Astrocyte (in vitro differentiated cells and primary cell): ENCODE results near the gene GRIK3. TPM values are rescaled to one million over a fixed set of nuclear protein-coding genes. Genes with fewer than 3 reads are reported as not detected.

Experiments
- DNase-seq: peaks from one replicate; pipeline ENCODE4 v3.0.0-alpha.2; 2010; ENCODE audit warnings: low read depth
- FAIRE-seq: peaks from 2 replicates; lab custom pipeline; 2011; peaks lifted over from hg19 to GRCh38; lab: Jason Lieb, UNC
- H2AFZ ChIP-seq: 2 replicates; pipeline ENCODE4 v1.6.0; 2012; ENCODE audit warnings: low read depth, low read length, inconsistent platforms
- H3K27ac ChIP-seq: 2 replicates; pipeline ENCODE4 v1.5.1; 2011; ENCODE audit warnings: low read depth, low read length, inconsistent platforms
- H3K27me3 ChIP-seq: 2 replicates; pipeline ENCODE4 v1.6.0; 2011; ENCODE audit warnings: low read length, inconsistent platforms; ENCODE audit not compliant: insufficient read depth
- H3K36me3 ChIP-seq: 2 replicates; pipeline ENCODE4 v1.5.1; 2011; ENCODE audit warnings: low read length, inconsistent platforms; ENCODE audit not compliant: insufficient read depth
- H3K4me1 ChIP-seq: 2 replicates; pipeline ENCODE4 v1.5.1; 2011; ENCODE audit warnings: low read length, inconsistent platforms; ENCODE audit not compliant: insufficient read depth
- H3K4me2 ChIP-seq: 2 replicates; pipeline ENCODE4 v1.6.0; 2012; ENCODE audit warnings: low read length, inconsistent platforms
- H3K4me3 ChIP-seq: 2 replicates; pipeline ENCODE4 v1.5.1; 2011; ENCODE audit warnings: low read depth, mild to moderate bottlenecking, low read length, inconsistent platforms; ENCODE audit not compliant: insufficient read depth
- H3K79me2 ChIP-seq: 2 replicates; pipeline ENCODE4 v1.6.0; 2012; ENCODE audit warnings: mild to moderate bottlenecking, low read length, inconsistent platforms; ENCODE audit not compliant: insufficient read depth
- H3K9ac ChIP-seq: 2 replicates; pipeline ENCODE4 v1.6.0; 2012; ENCODE audit warnings: mild to moderate bottlenecking, low read length, inconsistent platforms
- H3K9me3 ChIP-seq: 2 replicates; pipeline ENCODE4 v1.5.1; 2012; ENCODE audit warnings: low read depth, mild to moderate bottlenecking, low read length, inconsistent platforms; ENCODE audit not compliant: insufficient read depth
- H4K20me1 ChIP-seq: 2 replicates; pipeline ENCODE4 v1.6.0; 2012; ENCODE audit warnings: low read length, inconsistent platforms; ENCODE audit not compliant: insufficient read depth
- H3K27ac Mint-ChIP-seq: one replicate; pipeline ENCODE4 v1.8.0; 2021; ENCODE audit warnings: mild to moderate bottlenecking, mixed read lengths; ENCODE audit not compliant: unreplicated experiment
- H3K27me3 Mint-ChIP-seq: one replicate; pipeline ENCODE4 v1.8.0; 2021; ENCODE audit warnings: low read depth, mixed read lengths; ENCODE audit not compliant: unreplicated experiment
- H3K36me3 Mint-ChIP-seq: one replicate; pipeline ENCODE4 v1.8.0; 2021; ENCODE audit warnings: low read depth, mixed read lengths; ENCODE audit not compliant: unreplicated experiment
- H3K4me1 Mint-ChIP-seq: one replicate; pipeline ENCODE4 v1.8.0; 2021; ENCODE audit warnings: low read depth, mixed read lengths; ENCODE audit not compliant: unreplicated experiment
- H3K4me3 Mint-ChIP-seq: one replicate; pipeline ENCODE4 v1.8.0; 2021; ENCODE audit warnings: mild to moderate bottlenecking, moderate library complexity, mixed read lengths; ENCODE audit not compliant: unreplicated experiment
- H3K9me3 Mint-ChIP-seq: one replicate; pipeline ENCODE4 v1.8.0; 2021; ENCODE audit warnings: mild to moderate bottlenecking, mixed read lengths; ENCODE audit not compliant: unreplicated experiment
- EZH2 ChIP-seq: IDR thresholded peaks from 2 replicates; pipeline ENCODE4 v1.6.1; 2012; ENCODE audit warnings: mild to moderate bottlenecking, low read length, inconsistent platforms; ENCODE audit not compliant: insufficient read depth
- total RNA-seq: library from RNA; stranded (reverse); gene quantifications from 2 replicates; pipeline ENCODE4 v1.2.1, GENCODE V29; 2021
- TF ChIP-seq, protein P1 (sequence below): IDR thresholded peaks from 2 replicates; pipeline ENCODE4 v1.5.1; 2011; ENCODE audit warnings: low read depth, mild to moderate bottlenecking, inconsistent platforms, low read length, moderate library complexity; ENCODE audit not compliant: insufficient read depth

Gene GRIK3
- total RNA-seq, 1 donor from 2014 or later = 0.16 TPM

DNA sequence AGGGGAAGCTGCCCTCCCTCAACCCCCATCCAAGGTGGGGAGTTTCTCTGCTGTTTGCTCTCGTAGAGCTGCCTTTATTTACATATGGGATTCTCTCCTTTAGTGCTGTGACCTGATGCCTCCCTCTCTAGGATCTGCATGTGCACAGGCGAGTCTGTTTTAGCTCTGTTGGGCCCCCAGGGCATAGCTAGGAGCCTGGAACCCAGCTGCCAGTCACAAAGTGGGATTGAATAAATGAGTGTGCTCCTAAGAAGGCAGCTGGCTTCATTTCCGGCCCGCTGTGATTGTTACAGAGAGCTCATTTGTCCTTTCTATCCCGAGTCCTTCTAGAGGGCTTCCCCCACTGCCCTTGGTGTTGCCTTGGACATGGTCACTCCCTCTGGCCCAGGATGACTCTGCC lies 176.6 kb downstream of the GRIK3 start:
- Histone ChIP-seq H3K9me3 (no peaks in the 10 kb centered on the region), H3K9ac (no peak overlapping the region), H3K36me3 (no peaks in the 10 kb centered on the region), H2AFZ (no peak overlapping the region), H3K4me2 (no peak overlapping the region), H3K4me3 (no peak overlapping the region), H3K4me1 (no peaks in the 10 kb centered on the region), H3K27me3 (no peaks in the 10 kb centered on the region), H3K79me2 (no peaks in the 10 kb centered on the region), H4K20me1 (no peaks in the 10 kb centered on the region), H3K27ac (no peak overlapping the region)
- Mint-ChIP-seq H3K27me3 (peaks cover 71% of the 10 kb centered on the region), H3K4me1 (no peaks in the 10 kb centered on the region), H3K27ac (no peak overlapping the region), H3K36me3 (no peaks in the 10 kb centered on the region), H3K4me3 (no peak overlapping the region), H3K9me3 (no peaks in the 10 kb centered on the region)
- TF ChIP-seq, protein P1, sequence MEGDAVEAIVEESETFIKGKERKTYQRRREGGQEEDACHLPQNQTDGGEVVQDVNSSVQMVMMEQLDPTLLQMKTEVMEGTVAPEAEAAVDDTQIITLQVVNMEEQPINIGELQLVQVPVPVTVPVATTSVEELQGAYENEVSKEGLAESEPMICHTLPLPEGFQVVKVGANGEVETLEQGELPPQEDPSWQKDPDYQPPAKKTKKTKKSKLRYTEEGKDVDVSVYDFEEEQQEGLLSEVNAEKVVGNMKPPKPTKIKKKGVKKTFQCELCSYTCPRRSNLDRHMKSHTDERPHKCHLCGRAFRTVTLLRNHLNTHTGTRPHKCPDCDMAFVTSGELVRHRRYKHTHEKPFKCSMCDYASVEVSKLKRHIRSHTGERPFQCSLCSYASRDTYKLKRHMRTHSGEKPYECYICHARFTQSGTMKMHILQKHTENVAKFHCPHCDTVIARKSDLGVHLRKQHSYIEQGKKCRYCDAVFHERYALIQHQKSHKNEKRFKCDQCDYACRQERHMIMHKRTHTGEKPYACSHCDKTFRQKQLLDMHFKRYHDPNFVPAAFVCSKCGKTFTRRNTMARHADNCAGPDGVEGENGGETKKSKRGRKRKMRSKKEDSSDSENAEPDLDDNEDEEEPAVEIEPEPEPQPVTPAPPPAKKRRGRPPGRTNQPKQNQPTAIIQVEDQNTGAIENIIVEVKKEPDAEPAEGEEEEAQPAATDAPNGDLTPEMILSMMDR = no peak
- TF ChIP-seq EZH2 = no peak
- no peak for DNase-seq
- FAIRE-seq = no peak

DNA sequence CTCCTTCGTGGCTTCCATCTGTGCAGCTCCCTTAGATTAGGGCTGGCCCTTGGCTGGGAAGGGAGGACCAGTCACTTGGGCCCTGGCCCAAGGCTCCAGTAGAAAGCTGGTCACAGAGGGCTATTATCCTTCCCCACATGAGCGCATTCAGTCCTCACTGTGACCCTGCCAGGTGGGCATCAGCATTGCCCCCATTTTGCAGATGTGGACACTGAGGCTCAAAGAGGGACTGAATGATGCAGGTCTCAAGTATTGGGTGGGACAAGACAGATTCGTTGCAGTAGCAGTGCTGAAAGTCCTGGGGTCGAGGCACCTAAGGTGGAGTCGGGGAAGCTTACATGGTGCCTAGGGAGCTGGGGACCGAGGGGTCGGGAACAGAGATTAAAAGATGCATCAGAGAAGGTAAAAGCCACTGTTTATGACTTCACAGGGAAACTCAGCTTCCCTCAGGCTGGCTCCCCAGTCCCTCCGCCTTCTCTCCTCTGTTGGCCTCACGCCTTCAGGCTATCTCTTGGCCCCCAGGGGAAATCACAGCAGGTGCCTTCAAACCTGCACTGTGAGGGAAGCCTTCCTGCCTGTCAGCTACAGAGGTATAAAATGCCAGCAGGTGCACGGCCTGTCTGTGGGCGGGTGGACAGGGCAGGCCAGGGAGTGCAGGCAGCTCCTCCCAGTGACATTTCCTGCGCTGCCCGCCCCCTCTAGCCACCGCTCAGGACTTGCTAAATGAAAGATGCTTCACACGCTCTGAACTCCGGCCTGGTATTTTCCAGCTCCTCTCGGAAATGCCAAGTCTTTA lies 178.4 kb downstream of the GRIK3 start:
- H3K4me1 ChIP-seq = no peaks in the 10 kb centered on the region
- H3K79me2 ChIP-seq = no peaks in the 10 kb centered on the region
- H3K27me3 Mint-ChIP-seq = peaks cover 74% of the 10 kb centered on the region
- TF ChIP-seq, protein P1 = no peak
- TF ChIP-seq EZH2 = no peak
- no peaks in the 10 kb centered on the region for H3K4me1 Mint-ChIP-seq
- H3K4me3 ChIP-seq = no peak overlapping the region
- H3K36me3 ChIP-seq = no peaks in the 10 kb centered on the region
- no peak overlapping the region for H3K27ac Mint-ChIP-seq
- H3K27ac ChIP-seq = no peak overlapping the region
- no peaks in the 10 kb centered on the region for H4K20me1 ChIP-seq
- no peak overlapping the region for H3K9ac ChIP-seq
- no peaks in the 10 kb centered on the region for H3K9me3 Mint-ChIP-seq
- no peak for DNase-seq
- no peaks in the 10 kb centered on the region for H3K27me3 ChIP-seq
- no peak for FAIRE-seq
- H3K36me3 Mint-ChIP-seq = no peaks in the 10 kb centered on the region
- H3K4me3 Mint-ChIP-seq = no peak overlapping the region
- no peaks in the 10 kb centered on the region for H3K9me3 ChIP-seq
- no peak overlapping the region for H3K4me2 ChIP-seq
- H2AFZ ChIP-seq = no peak overlapping the region

DNA sequence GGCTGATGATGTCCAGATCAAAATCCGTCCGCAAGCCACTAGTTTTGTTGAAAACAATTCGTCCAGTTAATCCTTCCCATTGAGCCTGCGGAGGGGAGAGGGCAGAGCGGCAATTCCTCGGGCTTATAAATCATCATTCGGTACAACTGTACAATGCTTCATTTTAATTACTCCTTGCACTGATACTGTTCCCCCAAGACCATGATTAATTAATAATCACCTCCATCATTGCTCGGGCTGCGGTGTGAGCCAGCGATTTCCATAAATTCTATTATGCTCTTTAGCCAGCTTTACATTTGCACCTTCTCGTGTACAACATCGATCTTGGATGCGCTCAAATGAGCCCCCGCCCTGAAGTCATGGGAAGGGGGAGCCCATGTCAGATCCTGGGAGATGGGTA lies 180.7 kb downstream of the GRIK3 start:
- TF ChIP-seq, protein P1 = no peak
- no peak for TF ChIP-seq EZH2
- H3K9ac ChIP-seq = no peak overlapping the region
- no peak overlapping the region for H3K27ac ChIP-seq
- no peaks in the 10 kb centered on the region for H3K27me3 ChIP-seq
- H3K9me3 ChIP-seq = no peaks in the 10 kb centered on the region
- H2AFZ ChIP-seq = no peak overlapping the region
- DNase-seq (no peak), FAIRE-seq (no peak)
- H3K4me2 ChIP-seq = no peak overlapping the region
- H3K4me3 ChIP-seq = no peak overlapping the region
- H3K79me2 ChIP-seq = no peaks in the 10 kb centered on the region
- Mint-ChIP-seq H3K4me3 (no peak overlapping the region), H3K27me3 (peaks cover 70% of the 10 kb centered on the region), H3K27ac (no peak overlapping the region), H3K9me3 (no peaks in the 10 kb centered on the region), H3K4me1 (no peaks in the 10 kb centered on the region), H3K36me3 (no peaks in the 10 kb centered on the region)
- H3K4me1 ChIP-seq = no peaks in the 10 kb centered on the region
- H3K36me3 ChIP-seq = no peaks in the 10 kb centered on the region
- H4K20me1 ChIP-seq = no peaks in the 10 kb centered on the region
